ENCODE data around the gene MYBPH.

MYBPH gene

DNA sequence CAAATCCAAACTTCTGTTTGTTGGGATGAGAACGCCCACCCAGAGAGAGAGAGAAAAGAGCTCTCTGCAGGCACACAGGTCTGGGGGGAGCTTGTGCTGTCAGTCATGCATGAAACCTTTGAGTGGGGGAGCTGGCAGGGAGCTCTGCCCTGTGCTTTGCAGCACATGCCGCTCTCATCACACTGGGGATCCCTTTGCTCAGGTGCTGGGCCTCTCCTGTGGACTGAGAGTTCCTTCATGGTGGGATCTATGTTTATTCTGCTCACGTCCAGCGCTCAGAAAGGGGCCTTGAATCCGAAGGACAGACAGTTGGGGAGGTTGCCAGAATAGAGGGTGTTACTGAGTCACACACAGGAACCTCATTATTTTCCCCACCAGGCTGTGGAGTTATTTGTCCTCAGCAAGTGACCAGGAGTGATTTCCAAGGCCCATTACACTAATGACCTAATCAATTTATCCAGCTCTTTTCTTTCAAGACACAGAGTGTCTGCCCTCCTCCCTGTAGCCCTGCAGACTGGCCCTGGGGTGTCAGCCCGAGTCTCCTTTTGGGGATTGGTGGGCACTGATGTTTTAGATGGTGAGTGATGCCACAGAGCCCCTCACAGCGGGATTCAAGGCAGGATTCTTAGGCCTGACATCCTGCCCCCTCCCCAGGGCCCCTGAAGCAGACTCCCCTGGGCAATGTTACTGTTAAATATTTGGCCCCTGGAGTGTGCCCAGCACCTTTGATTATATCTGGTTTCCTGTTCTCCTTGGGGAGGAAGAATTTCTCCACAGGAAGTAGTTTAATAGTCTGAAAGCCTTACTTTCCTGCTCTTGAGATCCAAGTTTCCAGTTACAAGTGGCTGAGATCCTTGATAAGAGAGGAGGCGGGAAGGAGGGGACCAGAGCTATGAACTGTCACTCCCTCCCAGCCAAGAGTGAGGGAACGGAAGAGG lies 22.3 kb downstream of the MYBPH start:
- TF ChIP-seq, protein P1, sequence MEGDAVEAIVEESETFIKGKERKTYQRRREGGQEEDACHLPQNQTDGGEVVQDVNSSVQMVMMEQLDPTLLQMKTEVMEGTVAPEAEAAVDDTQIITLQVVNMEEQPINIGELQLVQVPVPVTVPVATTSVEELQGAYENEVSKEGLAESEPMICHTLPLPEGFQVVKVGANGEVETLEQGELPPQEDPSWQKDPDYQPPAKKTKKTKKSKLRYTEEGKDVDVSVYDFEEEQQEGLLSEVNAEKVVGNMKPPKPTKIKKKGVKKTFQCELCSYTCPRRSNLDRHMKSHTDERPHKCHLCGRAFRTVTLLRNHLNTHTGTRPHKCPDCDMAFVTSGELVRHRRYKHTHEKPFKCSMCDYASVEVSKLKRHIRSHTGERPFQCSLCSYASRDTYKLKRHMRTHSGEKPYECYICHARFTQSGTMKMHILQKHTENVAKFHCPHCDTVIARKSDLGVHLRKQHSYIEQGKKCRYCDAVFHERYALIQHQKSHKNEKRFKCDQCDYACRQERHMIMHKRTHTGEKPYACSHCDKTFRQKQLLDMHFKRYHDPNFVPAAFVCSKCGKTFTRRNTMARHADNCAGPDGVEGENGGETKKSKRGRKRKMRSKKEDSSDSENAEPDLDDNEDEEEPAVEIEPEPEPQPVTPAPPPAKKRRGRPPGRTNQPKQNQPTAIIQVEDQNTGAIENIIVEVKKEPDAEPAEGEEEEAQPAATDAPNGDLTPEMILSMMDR (IDR thresholded peaks at IDR 0.05; ENCODE audit: low read depth, low read length): no peak
- no peak for TF ChIP-seq EZH2phosphoT487 (IDR thresholded peaks at IDR 0.05; ENCODE audit: low read depth)

DNA sequence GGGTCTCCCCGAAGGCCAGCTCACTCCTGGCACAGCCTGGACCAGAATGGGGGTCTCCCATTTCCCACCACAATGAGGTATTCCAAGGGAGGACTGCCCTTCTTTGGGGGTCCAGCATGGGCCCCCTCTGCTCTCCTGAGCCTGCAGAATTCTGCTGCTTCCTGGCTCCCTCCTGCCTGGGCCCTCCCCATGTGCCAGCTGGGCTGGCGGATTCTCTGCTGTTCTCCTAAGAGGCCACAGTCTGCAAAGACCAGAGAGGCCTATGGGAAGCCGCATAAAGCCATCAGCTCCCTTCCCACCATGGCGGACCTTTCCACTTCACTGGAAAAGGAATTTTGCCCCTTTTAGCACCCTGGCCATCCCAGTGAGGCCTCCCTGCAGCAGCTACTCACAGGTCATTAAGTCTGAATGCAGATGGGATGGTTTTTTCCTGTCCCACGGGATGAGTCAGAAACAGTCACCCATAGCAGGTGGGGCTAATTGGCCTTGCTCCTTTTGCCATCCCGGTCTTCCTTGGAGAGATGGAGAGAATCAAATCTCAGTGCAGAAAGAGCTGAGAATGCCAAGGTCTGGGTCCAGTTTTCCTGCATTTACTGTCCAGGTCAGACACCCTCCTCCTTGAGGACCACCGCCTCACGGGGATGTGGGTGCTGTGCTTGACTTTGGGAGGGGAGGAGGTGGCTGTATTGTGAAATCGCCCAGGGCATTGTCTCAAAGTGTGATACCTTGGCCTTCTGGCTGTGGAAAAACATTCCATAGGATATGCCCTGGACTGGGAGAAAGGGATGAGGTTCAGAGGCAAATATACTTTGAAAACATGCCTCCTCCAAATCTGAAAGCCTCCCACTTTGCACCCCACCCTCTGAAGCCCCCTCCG lies 23.2 kb downstream of the MYBPH start:
- H4K20me1 ChIP-seq (ENCODE audit: insufficient read depth, low read length): no peaks in the 10 kb centered on the region
- no peaks in the 10 kb centered on the region for H3K36me3 ChIP-seq (replicated peaks; ENCODE audit: low read depth, low read length)
- H3K27me3 ChIP-seq (ENCODE audit: low read depth, low read length): peaks cover 62% of the 10 kb centered on the region
- H3K4me1 ChIP-seq (ENCODE audit: low read length): no peaks in the 10 kb centered on the region
- no peaks in the 10 kb centered on the region for H3K9me3 ChIP-seq (ENCODE audit: insufficient read depth, low read length)
- H3K79me2 ChIP-seq (ENCODE audit: low read length): no peaks in the 10 kb centered on the region
- H3K9ac ChIP-seq (ENCODE audit: low read length): no peak overlapping the region
- TF ChIP-seq, protein P1 (IDR thresholded peaks at IDR 0.05; ENCODE audit: low read depth, low read length): no peak
- no peak for TF ChIP-seq EZH2phosphoT487 (IDR thresholded peaks at IDR 0.05; ENCODE audit: low read depth)
- H3K4me2 ChIP-seq (ENCODE audit: low read length): no peak overlapping the region
- no peak overlapping the region for H3K27ac ChIP-seq (ENCODE audit: low read length)
- no peak overlapping the region for H2AFZ ChIP-seq (ENCODE audit: low read depth, low read length)
- H3K4me3 ChIP-seq (ENCODE audit: low read length): no peak overlapping the region

More for the DNA sequence above, 22.3 kb downstream of the MYBPH start:
- no peak overlapping the region for H3K4me3 ChIP-seq (ENCODE audit: low read length)
- no peaks in the 10 kb centered on the region for H3K9me3 ChIP-seq (ENCODE audit: insufficient read depth, low read length)
- no peaks in the 10 kb centered on the region for H4K20me1 ChIP-seq (ENCODE audit: insufficient read depth, low read length)
- no peak overlapping the region for H3K9ac ChIP-seq (ENCODE audit: low read length)
- H3K4me2 ChIP-seq (ENCODE audit: low read length): no peak overlapping the region
- H3K36me3 ChIP-seq (replicated peaks; ENCODE audit: low read depth, low read length): no peaks in the 10 kb centered on the region
- H3K79me2 ChIP-seq (ENCODE audit: low read length): no peaks in the 10 kb centered on the region
- H2AFZ ChIP-seq (ENCODE audit: low read depth, low read length): no peak overlapping the region
- no peak overlapping the region for H3K27ac ChIP-seq (ENCODE audit: low read length)
- H3K27me3 ChIP-seq (ENCODE audit: low read depth, low read length): peaks cover 71% of the 10 kb centered on the region
- H3K4me1 ChIP-seq (ENCODE audit: low read length): no peaks in the 10 kb centered on the region

DNA sequence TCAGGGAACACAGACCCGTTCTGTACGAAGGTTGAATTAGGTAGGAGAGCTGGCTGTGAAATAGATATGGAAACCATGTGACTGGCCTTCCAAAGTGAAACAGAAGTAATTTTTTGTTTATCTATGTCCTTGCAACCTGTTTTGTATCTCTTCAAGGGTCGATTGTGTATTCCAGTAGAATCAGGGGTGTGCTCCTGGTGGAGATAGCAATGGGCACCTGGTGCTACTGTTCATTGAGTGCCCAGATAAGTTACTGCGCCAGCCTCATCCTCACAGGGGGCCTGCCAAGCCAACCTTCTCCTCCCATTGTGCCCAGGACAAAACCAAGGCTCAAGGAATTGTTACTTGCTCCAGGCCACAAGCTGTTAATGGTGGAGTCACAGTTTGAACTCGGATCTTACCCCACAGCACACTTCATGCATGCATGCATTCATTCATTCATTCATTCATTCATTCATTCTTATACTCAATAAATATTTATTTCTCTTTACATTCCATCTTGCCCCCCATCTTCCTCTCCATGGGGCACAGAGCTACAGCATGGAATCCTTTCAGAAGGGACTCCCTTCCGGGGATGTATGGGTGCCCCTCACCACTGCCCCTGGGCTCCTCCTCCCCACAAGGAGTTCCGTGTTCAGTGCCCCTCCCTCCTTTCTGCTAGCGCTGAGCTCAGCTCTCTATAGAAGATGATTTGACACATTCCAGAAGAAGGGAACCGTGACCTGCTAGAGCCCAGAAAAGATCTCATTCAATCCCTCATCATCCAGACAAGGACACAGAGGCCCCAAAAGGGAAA lies 24.1 kb downstream of the MYBPH start:
- Histone ChIP-seq H4K20me1 (ENCODE audit: insufficient read depth, low read length) (no peaks in the 10 kb centered on the region), H3K4me2 (ENCODE audit: low read length) (no peak overlapping the region), H3K4me1 (ENCODE audit: low read length) (no peaks in the 10 kb centered on the region), H3K9me3 (ENCODE audit: insufficient read depth, low read length) (no peaks in the 10 kb centered on the region), H3K79me2 (ENCODE audit: low read length) (no peaks in the 10 kb centered on the region), H3K27ac (ENCODE audit: low read length) (no peak overlapping the region), H3K4me3 (ENCODE audit: low read length) (no peak overlapping the region), H3K36me3 (replicated peaks; ENCODE audit: low read depth, low read length) (no peaks in the 10 kb centered on the region), H3K9ac (ENCODE audit: low read length) (no peak overlapping the region), H2AFZ (ENCODE audit: low read depth, low read length) (no peak overlapping the region), H3K27me3 (ENCODE audit: low read depth, low read length) (peaks cover 54% of the 10 kb centered on the region)
- TF ChIP-seq EZH2phosphoT487 (IDR thresholded peaks at IDR 0.05; ENCODE audit: low read depth): no peak
- TF ChIP-seq, protein P1 (IDR thresholded peaks at IDR 0.05; ENCODE audit: low read depth, low read length): no peak
